ENCODE data around the gene RFX4.

DNA sequence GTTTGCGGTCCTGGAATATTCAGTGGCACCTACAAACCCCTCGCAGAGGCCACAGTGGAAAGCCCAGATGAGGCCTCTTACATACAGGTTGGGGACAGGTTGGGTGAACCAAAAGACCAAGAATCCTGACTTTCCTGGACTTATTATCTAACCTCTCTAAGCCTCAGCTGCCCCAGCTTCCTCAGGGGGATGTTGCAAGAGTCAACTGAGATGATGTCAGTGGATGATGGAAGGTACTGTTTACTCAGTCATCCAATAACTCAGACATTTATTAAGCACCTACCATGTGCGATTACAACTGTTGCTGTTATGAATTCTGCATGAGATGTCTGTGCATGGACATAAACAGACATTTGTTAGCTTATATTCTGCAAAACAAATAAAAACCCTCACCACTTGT lies 72.8 kb downstream of the RFX4 start:
- TF ChIP-seq, protein P1, sequence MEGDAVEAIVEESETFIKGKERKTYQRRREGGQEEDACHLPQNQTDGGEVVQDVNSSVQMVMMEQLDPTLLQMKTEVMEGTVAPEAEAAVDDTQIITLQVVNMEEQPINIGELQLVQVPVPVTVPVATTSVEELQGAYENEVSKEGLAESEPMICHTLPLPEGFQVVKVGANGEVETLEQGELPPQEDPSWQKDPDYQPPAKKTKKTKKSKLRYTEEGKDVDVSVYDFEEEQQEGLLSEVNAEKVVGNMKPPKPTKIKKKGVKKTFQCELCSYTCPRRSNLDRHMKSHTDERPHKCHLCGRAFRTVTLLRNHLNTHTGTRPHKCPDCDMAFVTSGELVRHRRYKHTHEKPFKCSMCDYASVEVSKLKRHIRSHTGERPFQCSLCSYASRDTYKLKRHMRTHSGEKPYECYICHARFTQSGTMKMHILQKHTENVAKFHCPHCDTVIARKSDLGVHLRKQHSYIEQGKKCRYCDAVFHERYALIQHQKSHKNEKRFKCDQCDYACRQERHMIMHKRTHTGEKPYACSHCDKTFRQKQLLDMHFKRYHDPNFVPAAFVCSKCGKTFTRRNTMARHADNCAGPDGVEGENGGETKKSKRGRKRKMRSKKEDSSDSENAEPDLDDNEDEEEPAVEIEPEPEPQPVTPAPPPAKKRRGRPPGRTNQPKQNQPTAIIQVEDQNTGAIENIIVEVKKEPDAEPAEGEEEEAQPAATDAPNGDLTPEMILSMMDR (IDR thresholded peaks at IDR 0.05), result no peak
- TF ChIP-seq POLR2A (IDR thresholded peaks at IDR 0.05), result no peak

Data from lower leg skin (tissue), 3 donors.